NCI-H2171 treated with DMSO at 0.1 percent for 48 hours (cell line): Measurements from ENCODE around the gene IQGAP2.
"Not testable (repeated sequence)": the region's sequence is repeated elsewhere in the genome, so short reads cannot be mapped to it uniquely, and the experiment has no call there.

Experiments
- DNase-seq: peaks from one replicate; lab custom pipeline; 2025; lab: John Stamatoyannopoulos, UW

IQGAP2 gene

DNA sequence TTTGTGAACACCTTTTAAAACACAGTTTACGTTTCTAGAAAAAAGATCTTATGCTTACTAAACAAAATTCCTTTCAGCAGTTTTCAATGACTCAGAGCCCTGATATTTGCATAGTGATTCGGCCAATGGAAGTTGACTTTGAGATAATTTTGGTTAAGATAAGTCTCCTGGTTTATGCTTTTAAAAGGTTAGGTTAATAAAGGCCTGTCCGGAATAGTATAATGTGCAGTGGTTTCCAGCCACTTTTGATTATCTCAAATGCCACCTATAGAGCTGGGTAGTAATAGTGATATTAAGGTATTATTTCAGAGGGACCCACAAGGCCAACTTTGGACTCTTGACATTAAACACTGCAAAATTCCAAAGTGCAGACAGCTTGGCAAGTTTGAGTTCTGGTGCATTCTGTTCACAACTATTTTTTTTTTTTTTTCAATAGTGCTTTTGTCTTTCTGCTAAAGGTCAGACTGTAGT, 134.0 kb downstream of the IQGAP2 start:
- no peak for DNase-seq

DNA sequence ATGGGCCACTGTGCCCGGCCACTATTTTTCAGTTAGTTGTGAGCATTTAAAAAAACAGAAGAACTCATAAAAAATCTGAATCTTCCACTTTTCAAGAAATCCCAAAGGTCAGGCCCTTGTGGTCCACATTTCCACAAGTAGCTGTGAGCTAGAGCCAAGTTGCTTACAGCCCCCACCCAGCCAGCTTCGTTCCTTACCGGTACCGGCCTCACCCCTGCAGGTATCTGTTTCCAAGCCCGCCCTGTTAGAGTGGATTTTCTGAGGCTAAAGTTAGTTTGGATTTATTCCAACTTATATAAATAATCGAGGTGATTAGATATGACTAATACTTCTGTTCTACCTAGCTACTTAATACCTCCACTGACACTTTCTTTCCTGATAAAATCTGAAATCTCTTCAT, 139.2 kb downstream of the IQGAP2 start:
- DNase-seq = no peak

DNA sequence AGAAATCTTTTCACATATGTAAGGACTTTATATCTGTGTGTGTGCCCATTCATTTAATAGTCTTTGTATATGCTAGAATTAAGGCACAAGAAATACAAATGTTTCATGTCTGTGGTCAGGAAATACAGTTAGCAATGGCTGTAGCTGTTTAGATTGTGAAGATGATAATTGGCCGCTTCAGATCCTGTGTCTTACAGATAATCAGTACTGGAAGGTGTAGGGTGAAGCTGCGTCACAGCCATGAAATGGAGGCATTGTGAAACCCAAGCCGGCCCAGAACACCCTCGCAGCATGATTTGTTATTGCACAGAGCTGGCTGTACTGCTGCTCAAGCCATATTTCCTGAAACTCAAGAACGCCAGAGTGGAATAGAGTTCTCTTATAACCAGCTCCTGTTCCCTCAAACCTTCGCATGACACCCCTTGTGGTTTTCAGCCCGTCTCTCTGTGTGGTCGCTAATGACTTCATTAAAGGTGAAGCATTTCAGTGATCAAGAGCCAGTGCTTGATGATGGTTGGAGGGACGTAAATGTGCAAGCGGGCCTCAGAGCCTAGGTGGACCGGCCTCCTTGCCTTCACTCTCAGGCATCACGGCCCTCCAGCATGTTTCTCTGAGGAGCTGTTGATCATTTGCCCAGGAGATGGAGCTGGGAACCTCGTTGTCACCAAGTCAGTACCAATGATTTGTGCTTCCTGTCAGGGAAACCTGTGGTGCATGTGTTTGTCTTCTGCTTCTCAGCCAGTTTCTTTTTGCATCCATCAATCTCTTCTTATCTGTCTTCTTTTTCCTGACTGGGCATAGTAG, 140.0 kb downstream of the IQGAP2 start:
- DNase-seq = no peak

GRCh38 chr5:76544268-76544926, 141.3 kb downstream of the IQGAP2 start:
- DNase-seq = no peak

DNA sequence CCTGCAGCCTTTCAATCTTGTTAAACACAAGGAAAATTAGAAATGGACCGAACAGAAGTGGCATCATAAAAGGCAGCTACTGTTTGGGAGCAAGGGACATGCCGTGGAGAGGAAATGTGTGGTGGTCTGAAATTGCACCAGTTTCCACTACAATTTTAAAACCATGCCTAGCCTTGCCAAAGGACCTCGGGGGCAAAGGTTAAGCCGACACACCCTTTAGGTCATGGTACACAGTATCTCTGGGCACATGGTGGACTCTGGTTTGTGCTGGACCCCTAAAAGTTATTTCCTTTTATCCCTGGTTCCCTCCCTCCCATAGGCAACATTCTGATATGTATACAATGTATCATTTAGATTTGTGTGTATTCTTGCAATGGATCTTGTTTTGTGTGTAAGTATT, 142.1 kb downstream of the IQGAP2 start:
- DNase-seq = no peak

DNA sequence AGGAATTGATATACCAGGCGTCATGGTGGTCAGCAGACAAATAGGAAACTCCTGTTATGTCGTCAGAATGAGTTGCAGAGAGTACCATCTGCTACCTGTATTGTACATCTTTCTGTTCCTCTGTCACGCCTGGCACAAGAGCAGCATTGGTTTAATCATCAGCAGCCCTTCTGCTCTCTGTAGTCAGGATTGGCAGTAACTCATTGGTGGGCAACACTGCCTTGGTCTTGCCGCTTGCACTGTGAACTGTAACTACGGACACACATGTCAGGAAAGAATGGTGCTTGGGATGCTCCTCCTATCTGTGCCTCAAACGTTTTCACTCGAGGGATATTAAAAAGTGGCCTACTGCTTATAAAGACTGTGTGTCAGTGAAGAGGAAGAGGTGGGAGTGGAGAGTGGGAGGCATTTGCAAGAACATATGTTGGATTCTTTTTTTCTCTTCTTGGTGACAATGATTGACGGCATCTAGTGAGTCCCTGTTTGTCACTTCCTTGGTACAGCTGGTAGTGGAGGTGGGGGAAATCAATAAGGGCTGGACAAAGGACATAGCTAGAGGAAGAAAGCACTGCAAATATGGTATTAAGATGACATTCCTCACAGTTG, 143.5 kb downstream of the IQGAP2 start:
- DNase-seq = no peak

DNA sequence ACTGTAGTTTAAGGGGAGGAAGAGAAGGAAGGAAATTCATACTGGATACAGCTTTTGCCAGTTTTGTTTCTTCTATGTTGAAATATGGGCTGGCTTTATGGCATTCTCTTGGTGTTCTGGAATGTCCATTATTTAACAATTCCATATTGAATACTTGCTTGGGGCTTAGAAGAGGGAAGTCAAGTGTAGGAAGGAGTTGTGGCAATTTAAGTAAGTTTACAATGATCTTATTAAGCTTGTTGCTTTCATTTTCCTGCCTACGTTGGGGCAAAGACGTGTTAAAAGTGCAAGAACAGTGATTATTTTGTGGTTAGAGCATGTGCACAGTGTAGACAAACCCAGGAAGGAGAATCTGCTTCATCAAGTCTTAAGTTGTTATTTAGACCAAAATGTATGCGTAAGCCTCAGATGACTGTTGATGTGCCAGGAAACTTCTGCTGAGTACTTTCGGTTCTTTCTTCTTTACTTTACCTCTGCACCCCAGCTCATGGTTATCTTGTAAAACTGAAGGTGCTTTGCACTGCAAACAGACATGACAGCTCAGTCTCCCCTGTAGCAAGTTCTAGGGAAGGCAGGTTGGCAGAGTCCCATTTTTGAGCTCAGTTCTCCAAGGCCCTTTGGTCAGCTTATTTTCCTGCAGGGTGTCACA, 144.3 kb downstream of the IQGAP2 start:
- DNase-seq = no peak

DNA sequence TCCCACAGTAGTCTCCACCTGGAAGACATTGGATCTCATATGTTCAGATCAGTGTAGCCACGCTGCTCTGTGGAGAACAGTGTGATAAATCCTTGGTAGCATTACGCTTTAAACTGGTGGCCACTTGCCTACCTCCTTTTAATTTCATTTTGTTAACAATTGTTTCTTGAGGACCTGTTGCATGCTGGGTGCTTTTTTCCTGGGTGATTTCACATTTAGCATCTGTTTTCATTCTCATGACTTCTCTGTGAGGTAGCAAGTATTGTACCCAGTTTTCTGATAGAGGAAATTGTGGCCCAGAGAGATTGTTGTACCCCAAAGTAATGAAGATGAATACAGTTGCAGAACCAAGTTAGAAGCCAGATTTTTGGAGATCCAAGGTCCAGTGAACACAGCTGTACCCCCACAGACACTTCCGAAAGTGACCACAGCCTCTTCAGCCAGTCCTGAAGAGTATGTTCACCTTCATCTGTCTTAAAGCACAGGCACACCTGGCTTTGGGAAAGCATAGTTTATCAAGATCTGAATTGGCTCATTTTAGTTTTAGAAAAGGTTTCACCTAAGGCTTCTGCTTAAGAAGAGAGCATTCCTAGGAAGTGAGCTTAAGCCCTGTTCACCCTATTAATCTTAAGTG, 144.9 kb downstream of the IQGAP2 start:
- no peak for DNase-seq

- DNase-seq = no peak
Observed at GRCh38 chr5:76548525-76549229, 145.6 kb downstream of the IQGAP2 start.

GRCh38 chr5:76550881-76551280, 147.8 kb downstream of the IQGAP2 start:
- not testable (repeated sequence) for DNase-seq

- no peak for DNase-seq
Observed at GRCh38 chr5:76552546-76552945, 149.5 kb downstream of the IQGAP2 start.

GRCh38 chr5:76553251-76553650, 150.2 kb downstream of the IQGAP2 start:
- DNase-seq = no peak

DNA sequence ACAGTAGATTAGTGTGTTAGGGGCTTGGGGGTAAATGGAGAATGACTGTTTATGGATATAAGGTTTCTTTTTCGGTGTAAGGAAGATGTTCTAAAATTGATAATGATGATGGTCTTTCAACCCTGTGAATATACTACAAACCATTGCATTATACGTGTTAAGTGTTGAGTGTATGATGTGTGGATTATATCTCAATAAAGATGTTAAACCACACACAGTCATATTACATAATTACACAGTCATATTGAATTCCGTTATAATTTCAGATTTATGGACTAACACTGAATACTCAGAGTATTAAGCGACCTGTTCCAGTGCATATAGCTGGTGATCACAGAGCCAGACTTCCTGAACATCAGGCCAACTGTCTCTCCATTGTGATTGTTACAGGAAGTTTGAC, 152.0 kb downstream of the IQGAP2 start:
- no peak for DNase-seq

- DNase-seq = no peak
Observed at GRCh38 chr5:76555717-76556116, 152.6 kb downstream of the IQGAP2 start.

DNA sequence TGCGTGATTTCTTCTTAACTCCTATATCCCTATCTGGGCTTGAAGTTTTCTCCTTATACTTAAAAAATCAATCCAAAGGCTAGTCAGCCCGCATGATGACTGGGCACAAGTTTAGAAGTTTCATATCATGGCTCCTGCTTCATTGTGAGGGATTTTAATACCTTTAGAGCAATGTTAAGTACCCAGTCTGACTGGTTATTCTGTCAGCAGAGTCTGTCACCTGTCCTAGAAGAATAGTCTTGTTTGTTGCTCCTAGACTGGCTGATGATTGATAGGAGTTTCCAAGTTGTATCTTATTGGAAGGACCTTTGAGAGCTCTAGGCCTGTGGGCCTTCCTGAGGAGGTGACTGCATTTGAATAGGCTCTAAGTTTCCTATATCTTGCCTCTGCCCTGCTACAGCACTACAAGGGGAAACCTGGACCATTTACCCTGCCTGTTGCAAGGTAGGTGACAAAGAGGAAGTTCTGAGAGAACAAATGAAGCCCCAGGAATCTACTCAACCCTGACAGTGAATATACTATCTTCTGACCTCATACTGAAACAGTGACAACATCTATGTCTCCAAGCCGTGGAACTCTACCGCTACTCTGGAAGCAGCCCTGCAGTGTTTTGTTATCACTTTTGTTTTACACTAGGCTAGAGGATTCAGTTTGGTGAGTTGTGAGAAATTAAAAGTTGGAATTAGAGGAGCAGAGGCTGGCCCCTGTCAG, 153.6 kb downstream of the IQGAP2 start:
- no peak for DNase-seq

DNA sequence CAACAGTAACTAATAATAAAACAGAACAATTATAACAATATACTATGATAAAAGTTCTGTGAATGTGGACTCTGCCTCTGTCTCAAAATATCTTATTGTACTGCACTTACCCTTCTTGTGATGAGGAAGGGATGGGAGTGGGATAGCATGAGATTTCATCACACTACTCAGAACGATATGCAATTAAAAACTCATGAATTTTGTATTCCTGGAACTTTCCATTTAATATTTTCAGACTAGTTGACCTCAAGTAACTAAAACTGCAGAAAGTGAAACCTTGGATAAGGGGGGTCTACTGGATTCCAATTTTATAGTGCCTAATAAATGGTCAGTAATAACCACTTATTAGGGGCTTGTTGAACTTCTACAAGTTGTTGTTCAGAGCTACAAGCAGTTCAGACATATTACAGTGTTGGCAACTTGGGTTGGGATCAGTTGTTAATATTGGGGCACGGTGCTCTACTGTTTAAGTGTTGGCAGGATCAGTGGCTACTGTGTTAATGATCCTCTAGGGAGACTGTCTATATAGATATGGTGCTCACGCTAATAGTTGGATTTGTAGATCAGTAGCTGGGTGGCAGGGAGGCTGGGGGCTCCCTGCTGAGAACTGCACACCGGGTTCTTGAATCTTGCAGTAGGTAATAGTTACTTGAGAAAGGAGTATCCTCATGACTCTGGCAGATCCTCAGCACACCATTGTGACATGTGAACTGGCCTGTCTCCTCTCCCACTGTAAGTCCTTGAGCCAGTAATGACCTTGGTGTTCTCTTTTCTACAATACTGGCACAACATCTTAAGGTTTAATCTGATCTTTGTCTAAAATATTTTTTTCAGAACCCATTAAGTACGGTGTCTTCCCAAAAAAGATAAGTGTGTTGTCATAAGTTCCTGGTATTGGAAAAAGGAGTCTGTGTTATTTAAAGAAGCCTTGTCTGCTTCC, 158.1 kb downstream of the IQGAP2 start:
- DNase-seq = no peak

DNA sequence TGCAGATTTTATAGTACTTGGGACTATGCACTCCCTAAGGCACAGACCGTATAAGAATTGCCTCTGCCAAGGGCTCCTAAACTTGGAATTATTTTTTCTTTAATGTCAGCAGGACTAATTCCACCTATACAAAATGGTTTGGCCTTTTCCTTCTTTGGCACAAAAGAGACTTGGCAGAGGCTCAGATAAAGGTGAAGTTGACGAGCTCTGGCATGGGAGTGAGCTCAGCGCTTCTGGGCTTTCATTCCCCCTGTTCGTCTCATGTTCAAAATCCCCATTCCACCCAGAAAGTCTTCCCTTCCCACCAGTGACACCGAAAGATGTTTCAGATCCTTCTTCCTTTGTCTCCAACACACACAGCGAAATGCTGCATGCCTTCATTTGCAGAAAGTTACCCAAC, 158.9 kb downstream of the IQGAP2 start:
- no peak for DNase-seq

DNA sequence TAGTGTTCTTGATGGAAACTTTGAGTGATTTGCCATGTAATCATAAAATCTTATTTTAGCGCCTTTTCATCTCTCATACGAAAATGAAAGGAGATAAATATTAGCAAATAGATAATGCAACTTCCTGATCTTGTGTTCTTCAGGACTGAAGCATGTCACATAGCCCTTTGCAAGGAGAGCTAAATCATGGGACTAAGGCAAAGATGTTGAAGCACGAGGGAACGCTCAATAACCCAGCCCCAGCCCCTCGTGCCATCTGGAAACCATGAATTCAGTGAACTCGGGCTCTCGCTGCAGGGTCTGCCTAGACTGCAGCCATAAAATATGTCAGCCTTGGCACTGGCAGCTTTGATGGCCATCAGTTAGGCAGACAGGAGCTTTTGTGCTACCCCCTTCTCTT, 161.9 kb downstream of the IQGAP2 start:
- no peak for DNase-seq

DNA sequence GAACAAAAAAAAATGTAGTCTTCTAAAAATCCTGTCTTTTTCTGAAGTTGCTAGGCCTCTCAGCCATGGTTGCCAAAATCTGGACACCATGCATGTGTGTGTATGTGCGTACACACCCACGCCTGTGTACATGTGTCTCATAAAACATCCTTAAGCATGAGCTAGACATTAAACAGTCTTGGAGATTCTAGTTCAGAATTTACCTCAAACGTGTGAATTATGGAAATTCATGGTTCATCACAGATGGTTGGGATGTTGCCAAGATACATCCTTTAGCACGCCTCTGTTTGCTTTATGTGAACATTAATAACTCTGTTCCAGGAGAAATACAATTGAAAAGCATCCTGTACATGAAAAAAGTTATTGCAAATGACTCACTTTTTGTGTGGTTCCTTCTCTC, 167.1 kb downstream of the IQGAP2 start:
- DNase-seq = no peak

DNA sequence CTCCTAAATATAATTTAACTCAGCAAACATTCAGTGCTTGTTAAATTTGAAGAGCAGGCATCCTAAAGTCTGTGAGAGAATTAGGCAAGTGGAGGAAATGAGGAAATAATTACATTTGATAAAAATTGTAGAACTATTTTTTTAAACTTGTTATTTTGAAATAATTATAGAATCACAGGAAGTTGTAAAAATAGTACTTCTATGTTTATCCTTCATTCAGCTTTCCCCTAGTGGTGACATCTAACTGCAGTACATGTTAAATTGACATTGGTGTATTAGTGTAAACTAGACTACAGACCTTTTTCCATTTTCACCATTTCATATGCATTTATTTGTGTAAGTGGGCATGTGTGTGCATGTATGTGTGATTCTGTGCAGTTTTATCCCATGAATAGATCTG, 168.5 kb downstream of the IQGAP2 start:
- no peak for DNase-seq
